ENCODE measurements around the gene S100G.
"Not testable (repeated sequence)": the region's sequence is repeated elsewhere in the genome, so short reads cannot be mapped to it uniquely, and the experiment has no call there.

S100G gene, protein sequence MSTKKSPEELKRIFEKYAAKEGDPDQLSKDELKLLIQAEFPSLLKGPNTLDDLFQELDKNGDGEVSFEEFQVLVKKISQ

GRCh38 chrX:16649858-16650257 lies at the start of gene S100G:
S100G (plus strand) TSS chrX:16650158; CDS start chrX:16651007, 849 bp downstream.
- no peak for DNase-seq

GRCh38 chrX:16601885-16602284 lies 48.1 kb upstream of the S100G start:
- DNase-seq = no peak

DNA sequence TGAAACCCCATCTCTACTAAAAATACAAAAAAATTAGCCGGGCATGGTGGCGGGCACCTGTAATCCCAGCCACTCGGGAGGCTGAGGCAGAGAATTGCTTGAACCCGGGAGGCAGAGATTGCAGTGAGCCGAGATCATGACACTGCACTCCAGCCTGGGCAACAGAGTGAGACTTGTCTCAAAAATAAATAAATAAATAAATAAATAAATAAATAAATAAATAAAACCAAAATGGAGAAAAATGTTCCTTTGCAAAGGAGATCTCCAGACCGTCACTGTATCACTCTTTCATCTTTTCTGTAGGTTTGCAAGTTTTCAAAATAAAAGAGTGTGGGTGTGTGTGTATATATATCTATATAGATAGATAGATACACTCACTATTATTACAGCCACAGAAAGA lies 46.7 kb upstream of the S100G start:
- not testable (repeated sequence) for DNase-seq

DNA sequence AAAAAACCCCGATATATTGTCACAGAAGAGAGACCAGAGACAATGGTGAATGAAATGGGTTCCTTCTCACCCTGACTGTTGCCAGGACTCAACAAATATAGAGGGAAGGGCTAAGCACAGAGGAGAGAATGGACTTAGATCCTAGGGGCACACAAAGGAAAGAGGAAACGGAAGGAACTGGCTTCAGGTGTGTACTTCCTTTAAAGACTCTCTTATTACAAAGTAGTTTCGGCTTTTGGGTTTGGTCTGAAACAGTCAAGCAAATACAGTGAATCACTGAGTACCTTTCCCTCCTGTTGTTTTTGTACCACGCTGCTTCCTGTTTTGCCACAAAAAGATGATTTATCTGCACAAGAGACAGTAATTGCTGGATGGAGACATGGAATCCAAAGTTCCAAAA lies 46.1 kb upstream of the S100G start:
- no peak for DNase-seq

- DNase-seq = no peak
Observed at GRCh38 chrX:16604337-16604736, 45.6 kb upstream of the S100G start.

DNA sequence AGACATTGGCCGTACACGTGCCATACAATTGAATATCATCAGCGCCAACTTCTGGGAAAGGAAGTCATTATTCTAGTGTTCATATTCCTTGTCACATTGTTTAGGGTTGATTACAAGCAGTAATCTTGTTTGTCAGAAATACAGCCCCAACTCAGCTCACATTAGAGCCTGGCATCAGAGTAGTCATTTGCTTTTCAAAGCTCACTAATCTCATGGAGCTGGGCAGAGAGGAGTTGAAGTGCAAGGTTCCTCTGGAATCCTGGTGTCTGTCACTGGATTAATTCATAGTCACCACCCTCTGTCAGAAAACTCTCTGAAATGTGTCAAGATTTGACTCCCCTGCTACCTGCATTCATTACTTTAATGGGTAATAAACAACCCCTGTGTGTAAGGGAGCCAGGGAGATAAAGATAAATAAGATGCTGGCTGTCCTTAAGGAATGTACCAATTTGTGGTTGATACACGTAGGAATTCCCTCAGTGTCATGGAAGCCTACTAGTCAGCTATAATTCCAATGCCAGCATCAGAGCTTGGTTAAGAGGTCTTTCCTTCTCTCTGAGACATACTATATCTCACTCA lies 43.7 kb upstream of the S100G start:
- no peak for DNase-seq

- DNase-seq = no peak
Observed at GRCh38 chrX:16610121-16610621, 39.8 kb upstream of the S100G start.

- not testable (repeated sequence) for DNase-seq
Observed at GRCh38 chrX:16610654-16611053, 39.3 kb upstream of the S100G start.

DNA sequence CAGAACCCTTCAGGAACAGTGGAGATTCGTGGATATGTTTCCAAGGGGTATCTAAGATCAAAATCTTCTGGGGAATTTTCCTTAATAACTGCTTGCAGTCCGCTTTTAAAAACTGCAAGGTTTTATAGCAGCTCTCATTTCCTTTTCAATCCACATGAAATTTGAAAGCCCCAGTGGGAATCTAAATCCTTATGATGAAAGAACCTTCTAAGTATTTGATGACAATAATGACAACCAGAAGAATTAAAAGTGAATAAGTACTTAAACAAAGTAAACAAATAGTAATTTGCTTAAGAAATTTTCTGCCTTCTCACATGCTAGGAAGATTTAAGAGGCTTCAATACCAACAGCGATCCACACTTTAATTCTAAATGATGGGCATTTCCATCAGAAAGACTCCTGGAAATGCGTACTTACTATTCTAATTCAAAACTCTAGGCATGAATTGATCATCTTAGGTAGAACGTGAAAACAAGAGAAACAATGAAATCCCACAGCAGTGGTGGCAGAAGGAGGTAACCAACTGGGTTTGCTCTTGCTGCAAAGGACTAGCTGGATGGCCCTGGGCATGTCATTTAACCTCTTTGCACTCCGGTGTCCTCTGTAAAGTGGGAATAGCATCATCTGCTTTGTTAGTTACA lies 37.6 kb upstream of the S100G start:
- DNase-seq = no peak

GRCh38 chrX:16617382-16617781 lies 32.6 kb upstream of the S100G start:
- no peak for DNase-seq

DNA sequence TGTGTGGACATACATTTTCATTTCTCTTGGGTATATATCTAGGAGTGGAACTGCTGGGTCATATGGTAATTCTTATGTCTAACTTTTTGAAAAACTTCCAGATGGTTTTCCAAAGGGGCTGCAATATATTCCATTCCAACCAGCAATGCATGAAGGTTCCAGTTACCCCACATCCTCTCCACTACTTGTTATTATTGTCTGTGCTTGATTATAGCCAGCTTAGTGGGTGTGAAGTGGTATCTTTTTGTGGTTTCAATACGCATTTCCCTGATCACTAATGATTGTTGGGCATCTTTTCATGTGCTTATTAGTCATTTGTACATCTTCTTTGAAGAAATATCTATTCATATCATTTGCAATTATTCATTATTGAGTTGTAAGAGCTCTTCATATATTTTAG lies 31.5 kb upstream of the S100G start:
- DNase-seq = no peak

DNA sequence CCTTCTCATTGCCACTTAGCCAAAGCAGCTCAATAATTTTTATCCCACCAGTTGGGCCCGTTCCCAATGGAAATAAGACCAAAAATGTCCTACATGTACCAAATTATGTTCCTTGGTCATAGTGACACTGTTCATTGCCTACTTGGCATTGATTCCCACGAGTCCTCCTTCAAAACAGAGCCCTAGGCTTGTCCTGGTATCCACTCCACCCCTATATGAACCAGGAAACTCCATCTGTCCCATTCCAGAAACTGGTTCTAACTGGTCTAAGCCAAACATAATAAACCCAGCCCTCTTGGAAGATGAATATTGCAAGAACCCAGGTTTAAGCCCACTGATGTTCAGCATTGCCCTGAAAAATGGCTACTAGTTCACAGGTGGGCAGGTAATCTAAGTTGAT lies 30.9 kb upstream of the S100G start:
- DNase-seq = no peak

DNA sequence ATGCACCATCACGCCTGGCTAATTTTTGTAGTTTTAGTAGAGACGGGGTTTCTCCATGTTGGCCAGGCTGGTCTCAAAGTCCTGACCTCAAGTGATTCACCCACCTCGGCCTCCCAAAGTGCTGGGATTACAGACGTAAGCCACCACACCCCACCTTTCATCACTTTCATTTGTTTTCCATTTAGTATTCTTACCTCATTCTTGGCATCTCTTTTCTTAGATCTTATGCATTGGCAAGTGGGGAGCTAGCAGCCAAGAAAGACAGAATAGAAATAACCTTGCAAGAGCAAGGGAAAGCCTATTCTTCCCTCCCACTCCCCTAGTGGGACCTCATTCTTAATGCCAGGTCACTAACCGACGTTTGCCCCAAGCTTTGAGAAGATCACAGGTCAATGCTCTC lies 21.4 kb upstream of the S100G start:
- not testable (repeated sequence) for DNase-seq

- DNase-seq = no peak
Observed at GRCh38 chrX:16628946-16629595, 20.9 kb upstream of the S100G start.

DNA sequence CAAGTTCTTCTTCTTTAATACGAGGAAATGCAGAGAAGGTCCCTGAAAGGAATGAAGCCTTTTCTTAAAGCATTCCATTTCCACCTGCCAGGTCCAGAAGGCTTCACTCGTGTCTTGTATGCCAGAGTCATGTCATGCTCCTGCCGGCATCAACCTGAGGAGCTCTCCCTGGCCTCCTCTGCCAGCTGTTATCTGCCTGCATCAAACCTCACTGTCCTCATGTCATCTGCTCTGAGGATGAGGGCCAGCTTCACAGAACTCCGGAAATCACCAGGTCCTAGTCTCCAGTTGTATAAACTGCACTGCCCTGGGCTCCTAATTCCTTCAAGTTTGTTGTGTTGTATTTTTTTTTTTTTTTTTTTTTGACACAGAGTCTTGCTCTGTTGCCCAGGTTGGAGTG lies 20.0 kb upstream of the S100G start:
- no peak for DNase-seq

DNA sequence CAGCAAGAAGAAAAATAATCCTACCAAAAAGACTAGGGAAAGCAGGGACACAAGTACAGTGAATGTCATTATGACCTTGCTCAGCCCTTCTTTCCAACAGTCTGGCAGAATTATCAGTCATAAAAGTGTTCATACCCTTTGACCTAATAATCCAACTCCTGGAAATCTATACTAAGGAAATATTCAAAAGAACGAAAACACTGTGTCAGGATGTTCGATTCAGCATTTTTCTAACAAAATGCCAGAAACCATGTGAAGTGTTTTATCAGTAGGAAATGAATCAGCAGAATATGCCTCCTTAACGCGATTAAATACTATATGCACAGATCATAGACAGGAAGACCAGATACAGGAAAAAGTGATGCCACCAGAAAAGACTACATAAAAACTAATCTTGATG lies 16.2 kb upstream of the S100G start:
- no peak for DNase-seq

GRCh38 chrX:16635040-16635439 lies 14.9 kb upstream of the S100G start:
- DNase-seq = no peak

- DNase-seq = no peak
Observed at GRCh38 chrX:16635596-16635995, 14.4 kb upstream of the S100G start.

GRCh38 chrX:16638533-16638932 lies 11.4 kb upstream of the S100G start:
- DNase-seq = no peak

DNA sequence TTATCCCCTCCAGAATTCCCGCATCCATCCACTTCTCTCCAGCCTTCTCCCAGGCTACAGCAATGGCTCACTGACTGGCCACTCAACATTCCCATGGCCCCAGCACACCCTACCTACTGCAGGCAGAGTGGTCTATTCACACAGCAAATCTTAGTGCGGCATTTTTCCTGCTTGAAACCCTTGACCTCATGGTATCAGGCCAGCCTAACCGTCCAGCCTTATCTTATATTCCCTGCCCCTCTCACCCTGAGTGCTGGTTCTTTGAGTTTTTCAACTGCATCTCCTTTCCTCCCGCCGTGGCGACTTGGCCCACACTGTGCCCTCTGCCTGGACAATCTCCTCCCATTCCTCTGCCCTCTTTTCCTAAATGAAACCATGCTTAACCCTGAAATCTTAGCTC lies 10.0 kb upstream of the S100G start:
- no peak for DNase-seq

- DNase-seq = no peak
Observed at GRCh38 chrX:16640823-16641222, 9.1 kb upstream of the S100G start.

GRCh38 chrX:16643176-16643575 lies 6.8 kb upstream of the S100G start:
- no peak for DNase-seq

GRCh38 chrX:16646366-16647138 lies 3.4 kb upstream of the S100G start:
- no peak for DNase-seq
